Neural cell (in vitro differentiated cells): ENCODE data around the gene FNDC3B. TPM values are rescaled to one million over a fixed set of nuclear protein-coding genes. Genes with fewer than 3 reads are reported as not detected.

Experiments
- H2AFZ ChIP-seq: fragments of 200-600, 300-800 bp; sonication (generic), shearing (Covaris generic); 2 replicates; pipeline ENCODE4 v1.6.0; 2014; ENCODE audit warnings: low read depth, mild to moderate bottlenecking, antibody characterized with exemption, low read length, moderate library complexity
- H3F3A ChIP-seq: fragments of 200-600 bp; shearing (Covaris generic); 2 replicates; pipeline ENCODE4 v1.6.1; 2016; ENCODE audit warnings: mild to moderate bottlenecking, moderate library complexity, mixed read lengths, antibody characterized with exemption, low read length; ENCODE audit not compliant: insufficient read depth, poor library complexity, severe bottlenecking
- H3K27ac ChIP-seq: fragments of 200-600, 300-800 bp; sonication (generic), shearing (Covaris generic); 2 replicates; pipeline ENCODE4 v1.5.1; 2014; ENCODE audit warnings: mild to moderate bottlenecking, low read length, moderate library complexity
- H3K27me3 ChIP-seq: fragments of 300-800, 200-600 bp; sonication (generic), shearing (Covaris generic); 2 replicates; pipeline ENCODE4 v1.6.0; 2014; ENCODE audit warnings: mild to moderate bottlenecking, low read depth, low read length, moderate library complexity; ENCODE audit not compliant: insufficient read depth
- H3K36me3 ChIP-seq: fragments of 300-800, 200-600 bp; sonication (generic), shearing (Covaris generic); 2 replicates; pipeline ENCODE4 v1.5.1; 2014; ENCODE audit warnings: mild to moderate bottlenecking, antibody characterized with exemption, low read length, moderate library complexity; ENCODE audit not compliant: insufficient read depth
- H3K4me2 ChIP-seq: fragments of 300-800, 200-600 bp; sonication (generic), shearing (Covaris generic); 2 replicates; pipeline ENCODE4 v1.6.0; 2014; ENCODE audit warnings: mild to moderate bottlenecking, low read length
- H3K4me3 ChIP-seq: fragments of 300-800, 200-600 bp; sonication (generic), shearing (Covaris generic); 2 replicates; pipeline ENCODE4 v1.5.1; 2014; ENCODE audit warnings: mild to moderate bottlenecking, low read length, moderate library complexity
- H3K79me2 ChIP-seq: fragments of 200-600 bp; shearing (Covaris generic); replicated peaks from 2 replicates; pipeline ENCODE4 v1.6.0; 2014; ENCODE audit warnings: mild to moderate bottlenecking, low read length, moderate library complexity; ENCODE audit not compliant: insufficient read depth
- H3K9ac ChIP-seq: fragments of 300-800, 200-600 bp; sonication (generic), shearing (Covaris generic); 2 replicates; pipeline ENCODE4 v1.6.1; 2016; ENCODE audit warnings: mild to moderate bottlenecking, low read length, mixed read lengths
- H3K9me2 ChIP-seq: fragments of 200-600 bp; shearing (Covaris generic); 2 replicates; pipeline ENCODE4 v1.6.1; 2016; ENCODE audit warnings: mild to moderate bottlenecking, low read length, mixed read lengths; ENCODE audit not compliant: insufficient read depth
- H3K9me3 ChIP-seq: fragments of 200-600, 300-800 bp; sonication (generic), shearing (Covaris generic); 2 replicates; pipeline ENCODE4 v1.6.1; 2016; ENCODE audit warnings: mild to moderate bottlenecking, mixed run types, low read length, moderate library complexity, mixed read lengths
- H4K20me1 ChIP-seq: fragments of 200-600 bp; shearing (Covaris generic); 2 replicates; pipeline ENCODE4 v1.6.1; 2016; ENCODE audit warnings: mild to moderate bottlenecking, mixed run types; ENCODE audit not compliant: insufficient read depth
- EP300 ChIP-seq: fragments of 450-650 bp; conservative IDR thresholded peaks from 2 replicates; pipeline ENCODE4 v1.6.1; 2014; ENCODE audit warnings: antibody characterized with exemption, mild to moderate bottlenecking, moderate library complexity; ENCODE audit not compliant: poor library complexity, severe bottlenecking
- EZH2 ChIP-seq: fragments of 200-600, 300-800 bp; shearing (Covaris generic), sonication (generic); IDR thresholded peaks from 2 replicates; pipeline ENCODE4 v1.6.1; 2014; ENCODE audit warnings: antibody characterized with exemption, low read length, borderline replicate concordance, mild to moderate bottlenecking; ENCODE audit not compliant: insufficient read depth, poor library complexity, severe bottlenecking
- MXI1 ChIP-seq: fragments of 450-650 bp; conservative IDR thresholded peaks from 2 replicates; pipeline ENCODE4 v1.6.1; 2014; ENCODE audit warnings: antibody characterized with exemption, mild to moderate bottlenecking; ENCODE audit not compliant: poor library complexity, severe bottlenecking
- POLR2AphosphoS5 ChIP-seq: IDR thresholded peaks from 2 replicates; pipeline ENCODE4 v1.6.1; 2012
- RAD21 ChIP-seq: fragments of 450-650 bp; conservative IDR thresholded peaks from 2 replicates; pipeline ENCODE4 v1.6.1; 2014; ENCODE audit warnings: antibody characterized with exemption, mild to moderate bottlenecking, moderate library complexity
- REST ChIP-seq: IDR thresholded peaks from 2 replicates; pipeline ENCODE4 v1.6.1; 2012; ENCODE audit warnings: borderline replicate concordance
- SMC3 ChIP-seq: fragments of 450-650 bp; conservative IDR thresholded peaks from 2 replicates; pipeline ENCODE4 v1.6.1; 2014; ENCODE audit warnings: antibody characterized with exemption, mild to moderate bottlenecking, moderate library complexity; ENCODE audit not compliant: poor library complexity
- TAF1 ChIP-seq: IDR thresholded peaks from 2 replicates; pipeline ENCODE4 v1.6.1; 2012; ENCODE audit warnings: low read depth
- polyA plus RNA-seq: library from polyadenylated mRNA; depleted of rRNA; stranded (reverse); fragments of >200 nt; gene quantifications from 2 replicates; pipeline ENCODE4 v1.2.3, GENCODE V29; 2014
- TF ChIP-seq, protein P1 (sequence below): fragments of 450-650 bp; IDR thresholded peaks from 2 replicates; pipeline ENCODE4 v1.5.1; 2014; ENCODE audit warnings: antibody characterized with exemption, mild to moderate bottlenecking, moderate library complexity; ENCODE audit not compliant: poor library complexity, severe bottlenecking

The FNDC3B gene
- polyA plus RNA-seq, 1 donor from 2014 or later, result 4.9 TPM

- TF ChIP-seq, protein P1, sequence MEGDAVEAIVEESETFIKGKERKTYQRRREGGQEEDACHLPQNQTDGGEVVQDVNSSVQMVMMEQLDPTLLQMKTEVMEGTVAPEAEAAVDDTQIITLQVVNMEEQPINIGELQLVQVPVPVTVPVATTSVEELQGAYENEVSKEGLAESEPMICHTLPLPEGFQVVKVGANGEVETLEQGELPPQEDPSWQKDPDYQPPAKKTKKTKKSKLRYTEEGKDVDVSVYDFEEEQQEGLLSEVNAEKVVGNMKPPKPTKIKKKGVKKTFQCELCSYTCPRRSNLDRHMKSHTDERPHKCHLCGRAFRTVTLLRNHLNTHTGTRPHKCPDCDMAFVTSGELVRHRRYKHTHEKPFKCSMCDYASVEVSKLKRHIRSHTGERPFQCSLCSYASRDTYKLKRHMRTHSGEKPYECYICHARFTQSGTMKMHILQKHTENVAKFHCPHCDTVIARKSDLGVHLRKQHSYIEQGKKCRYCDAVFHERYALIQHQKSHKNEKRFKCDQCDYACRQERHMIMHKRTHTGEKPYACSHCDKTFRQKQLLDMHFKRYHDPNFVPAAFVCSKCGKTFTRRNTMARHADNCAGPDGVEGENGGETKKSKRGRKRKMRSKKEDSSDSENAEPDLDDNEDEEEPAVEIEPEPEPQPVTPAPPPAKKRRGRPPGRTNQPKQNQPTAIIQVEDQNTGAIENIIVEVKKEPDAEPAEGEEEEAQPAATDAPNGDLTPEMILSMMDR, result no peak
Observed at GRCh38 chr3:172260381-172260780, 221.0 kb downstream of the FNDC3B start (continued).

- Histone ChIP-seq H2AFZ (no peak overlapping the region), H3K79me2 (no peaks in the 10 kb centered on the region), H3K36me3 (no peaks in the 10 kb centered on the region), H3K9ac (no peak overlapping the region), H3K9me3 (no peaks in the 10 kb centered on the region), H3K9me2 (no peaks in the 10 kb centered on the region), H3F3A (no peaks in the 10 kb centered on the region), H3K4me2 (no peak overlapping the region), H3K27me3 (no peaks in the 10 kb centered on the region), H4K20me1 (no peaks in the 10 kb centered on the region), H3K27ac (no peak overlapping the region), H3K4me3 (no peak overlapping the region)
- TF ChIP-seq EZH2 (no peak), POLR2AphosphoS5 (no peak), RAD21 (no peak), REST (no peak), MXI1 (no peak), TAF1 (no peak), SMC3 (no peak), EP300 (no peak)
- TF ChIP-seq, protein P1, result no peak
Observed at GRCh38 chr3:172261054-172261453, 221.7 kb downstream of the FNDC3B start.
